HepG2 (cell line): ENCODE data around the gene RASGRF1. TPM values are rescaled to one million over a fixed set of nuclear protein-coding genes. Genes with fewer than 3 reads are reported as not detected.

Experiments used
- ATAC-seq: fragments of 200-7000 bp; cut with Tn5 transposase; 3 replicates; pipeline ENCODE4 v1.9.1; 2020; ENCODE audit warnings: mild to moderate bottlenecking, moderate library complexity
- BruUV-seq: library from RNA; stranded (reverse); fragments of 400-500 nt; replicated peaks from 2 replicates; lab custom pipeline; 2021; lab: Mats Ljungman, UMichigan
- CTCF ChIA-PET: fragments of 300-600 bp; formaldehyde crosslinking; extraction: SDS; loops from one replicate; lab custom pipeline; 2021; ENCODE audit warnings: low total read pairs, inconsistent platforms, low intra/inter-chr PET ratio; lab: Yijun Ruan, JAX
- POLR2A ChIA-PET: fragments of 350-600 bp; sonication (Branson Sonifier 250); formaldehyde crosslinking; loops from one replicate; lab custom pipeline; 2020; ENCODE audit warnings: antibody characterized with exemption, inconsistent platforms; lab: Yijun Ruan, JAX
- DNase-seq: peaks from one replicate; pipeline ENCODE4 v3.0.0-alpha.2; 2015; ENCODE audit warnings: low spot score
- FAIRE-seq: peaks from 3 replicates; lab custom pipeline; 2011; peaks lifted over from hg19 to GRCh38; lab: Jason Lieb, UNC
- H2AFZ ChIP-seq: one replicate; pipeline ENCODE4 v1.6.1; 2011; ENCODE audit warnings: low read length, inconsistent platforms
- H3K27ac ChIP-seq: fragments of 300-600 bp; 3 replicates; pipeline ENCODE4 v1.8.0; 2011; ENCODE audit warnings: mixed run types, mild to moderate bottlenecking, mixed read lengths, low read length, inconsistent platforms; ENCODE audit not compliant: insufficient read depth; ENCODE audit errors: extremely low read length
- H3K27me3 ChIP-seq, 2 experiments: fragments of 200-600 bp in 1 of 2; 2 replicates in 1 of 2; 3 replicates in 1 of 2; pipeline versions ENCODE4 v1.6.0 to v1.8.0; 2011; ENCODE audit warnings: low read length in 2 of 2, mild to moderate bottlenecking in 2 of 2, moderate library complexity in 2 of 2, inconsistent platforms in 1 of 2; ENCODE audit not compliant: insufficient read depth in 2 of 2, control insufficient read depth in 1 of 2
- H3K36me3 ChIP-seq, 2 experiments: fragments of 200-600 bp in 1 of 2; replicated peaks in 1 of 2; 2 replicates in 1 of 2; 3 replicates in 1 of 2; pipeline versions ENCODE4 v1.5.1 to v1.8.0; 2011; ENCODE audit warnings: low read length in 2 of 2, inconsistent platforms in 1 of 2; ENCODE audit not compliant: insufficient read depth in 2 of 2, control insufficient read depth in 1 of 2
- H3K4me1 ChIP-seq: 2 replicates; pipeline ENCODE4 v1.5.1; 2012; ENCODE audit warnings: low read length, inconsistent platforms; ENCODE audit not compliant: insufficient read depth
- H3K4me2 ChIP-seq: 2 replicates; pipeline ENCODE4 v1.6.0; 2011; ENCODE audit warnings: low read depth, low read length, inconsistent platforms
- H3K4me3 ChIP-seq, 3 experiments: fragments of 200-600 bp in 1 of 3; sonication (generic), shearing (Covaris generic) in 1 of 3; replicated peaks in 1 of 3; 2 replicates each; pipeline ENCODE4 v1.5.1; 2011 to 2016; ENCODE audit warnings: low read length in 3 of 3, inconsistent platforms in 2 of 3, low read depth in 2 of 3, mild to moderate bottlenecking in 2 of 3, control low read depth in 1 of 3, mixed read lengths in 1 of 3; ENCODE audit not compliant: insufficient read depth in 1 of 3
- H3K79me2 ChIP-seq: one replicate; pipeline ENCODE4 v1.6.1; 2011; ENCODE audit warnings: low read length, inconsistent platforms; ENCODE audit not compliant: insufficient read depth
- H3K9ac ChIP-seq: 2 replicates; pipeline ENCODE4 v1.6.0; 2011; ENCODE audit warnings: mild to moderate bottlenecking, low read depth, low read length, inconsistent platforms; ENCODE audit not compliant: insufficient read depth
- H3K9me3 ChIP-seq: 2 replicates; pipeline ENCODE4 v1.5.1; 2012; ENCODE audit warnings: mild to moderate bottlenecking, low read length
- H4K20me1 ChIP-seq: 2 replicates; pipeline ENCODE4 v1.6.0; 2011; ENCODE audit warnings: inconsistent platforms, mild to moderate bottlenecking, low read length, moderate library complexity; ENCODE audit not compliant: insufficient read depth
- DDIT3 ChIP-seq: sonication (generic); formaldehyde crosslinking; IDR thresholded peaks from 2 replicates; pipeline ENCODE4 v1.4.0; 2020; ENCODE audit warnings: mild to moderate bottlenecking, missing genetic modification reagents
- FOSL1 ChIP-seq: sonication (generic); formaldehyde crosslinking; IDR thresholded peaks from 2 replicates; pipeline ENCODE4 v1.9.0; 2021; ENCODE audit warnings: missing genetic modification reagents, borderline replicate concordance
- MTF1 ChIP-seq: sonication (generic); formaldehyde crosslinking; IDR thresholded peaks from 2 replicates; pipeline ENCODE4 v1.5.0; 2020; ENCODE audit warnings: missing genetic modification reagents
- NBN ChIP-seq: fragments of 450-650 bp; conservative IDR thresholded peaks from 2 replicates; pipeline ENCODE4 v1.6.1; 2017
- PAWR ChIP-seq: sonication (generic); formaldehyde crosslinking; IDR thresholded peaks from 2 replicates; pipeline ENCODE4 v1.4.0; 2020; ENCODE audit warnings: missing genetic modification reagents, mild to moderate bottlenecking, borderline replicate concordance
- POGZ ChIP-seq: sonication (generic); formaldehyde crosslinking; IDR thresholded peaks from 2 replicates; pipeline ENCODE4 v1.4.0; 2020; ENCODE audit warnings: mild to moderate bottlenecking, missing genetic modification reagents
- SMARCE1 ChIP-seq: fragments of 450-650 bp; IDR thresholded peaks from 2 replicates; pipeline ENCODE4 v1.6.1; 2017; ENCODE audit warnings: borderline replicate concordance
- SP140L ChIP-seq: sonication (generic); formaldehyde crosslinking; IDR thresholded peaks from 2 replicates; pipeline ENCODE4 v1.4.0; 2020; ENCODE audit warnings: missing genetic modification reagents, borderline replicate concordance
- TOE1 ChIP-seq: sonication (generic); formaldehyde crosslinking; IDR thresholded peaks from 2 replicates; pipeline ENCODE4 v1.4.0; 2020; ENCODE audit warnings: mild to moderate bottlenecking, missing genetic modification reagents
- ZFP1 ChIP-seq: IDR thresholded peaks from 2 replicates; pipeline ENCODE4 v1.6.1; 2016
- ZFP90 ChIP-seq: sonication (generic); formaldehyde crosslinking; IDR thresholded peaks from 2 replicates; pipeline ENCODE4 v1.8.0; 2022; ENCODE audit warnings: missing genetic modification reagents, mild to moderate bottlenecking, inconsistent platforms, borderline replicate concordance
- ZNF33A ChIP-seq: sonication (generic); formaldehyde crosslinking; IDR thresholded peaks from 2 replicates; pipeline ENCODE4 v1.5.1; 2020; ENCODE audit warnings: missing genetic modification reagents, mild to moderate bottlenecking, moderate library complexity, borderline replicate concordance
- ZNF510 ChIP-seq: sonication (generic); formaldehyde crosslinking; IDR thresholded peaks from 2 replicates; pipeline ENCODE4 v1.4.0; 2020; ENCODE audit warnings: low read depth, mild to moderate bottlenecking, missing genetic modification reagents
- ZNF639 ChIP-seq: conservative IDR thresholded peaks from 2 replicates; pipeline ENCODE4 v1.6.1; 2018; ENCODE audit warnings: missing genetic modification reagents
- ZNF768 ChIP-seq: sonication (generic); formaldehyde crosslinking; IDR thresholded peaks from 2 replicates; pipeline ENCODE4 v1.4.0; 2020; ENCODE audit warnings: missing genetic modification reagents
- WGBS: methylation state at CpG from one replicate; pipeline ENCODE4 v1.1.6; 2017; ENCODE audit warnings: low lambda C conversion rate; 5-methylcytosine and 5-hydroxymethylcytosine counted together
- in situ Hi-C: cut with HindIII; loops from 2 replicates; pipeline ENCODE4 v1.10.0; 2017; ENCODE audit warnings: low pct_unique_long_range_greater_than_20kb; ENCODE audit not compliant: extremely low pct_ligation_motif_present
- intact Hi-C: fragments of 100-400 bp; cut with micrococcal nuclease; formaldehyde crosslinking; loops from one replicate; pipeline ENCODE4 v1.10.0; 2022; ENCODE audit not compliant: unreplicated experiment
- polyA plus RNA-seq, 8 experiments: library from polyadenylated mRNA; depleted of rRNA in 3 of 8; stranded (reverse) in 7 of 8; unstranded in 1 of 8; fragments of >200 nt; fragmentation: Illumina TruSeq in 4 of 8; extraction: Trizol in 4 of 8; gene quantifications; 2 replicates each; pipeline versions ENCODE4 v1.2.1 to v1.2.3, GENCODE V29; 2011 to 2016; ENCODE audit warnings: low read depth in 4 of 8, missing spikeins in 1 of 8, mixed read lengths in 1 of 8; ENCODE audit not compliant: insufficient read depth in 1 of 8
- total RNA-seq, 5 experiments: library from RNA; depleted of rRNA; stranded (reverse); fragments of >200 nt; fragmentation: Illumina TruSeq; extraction: Trizol; gene quantifications; 2 replicates each; pipeline ENCODE4 v1.2.3, GENCODE V29; 2016; ENCODE audit warnings: low read depth in 1 of 5
- TF ChIP-seq, protein P1 (sequence below): sonication (generic); formaldehyde crosslinking; IDR thresholded peaks from 2 replicates; pipeline ENCODE4 v1.4.0; 2020; ENCODE audit warnings: mild to moderate bottlenecking, missing genetic modification reagents
- TF ChIP-seq, protein P2 (sequence below): IDR thresholded peaks from 2 replicates; pipeline ENCODE4 v1.6.1; 2016; ENCODE audit warnings: mild to moderate bottlenecking

Gene RASGRF1
- total and polyA plus RNA-seq, 2 of the 13 experiments (the other 11 are each of a cell fraction or from before 2014, with no cell fraction given), result 0.55 to 3.0 TPM

GRCh38 chr15:78960308-78960707, 130.3 kb downstream of the RASGRF1 start:
- H3K9ac ChIP-seq, result no peak overlapping the region
- no peak overlapping the region for H3K4me3 ChIP-seq
- H3K79me2 ChIP-seq, result no peaks in the 10 kb centered on the region
- 67% methylated on average over 2 of the region's 6 CpGs for WGBS
- H3K9me3 ChIP-seq, result no peaks in the 10 kb centered on the region
- H3K27ac ChIP-seq, result no peak overlapping the region
- in situ Hi-C loops, result no loop called here
- DNase-seq (no peak), ATAC-seq (no peak), FAIRE-seq (no peak)
- no TSS peak for BruUV-seq
- no peaks in the 10 kb centered on the region for H3K36me3 ChIP-seq
- H4K20me1 ChIP-seq, result no peaks in the 10 kb centered on the region
- ChIA-PET POLR2A (interaction anchor here (1.5 kb wide), 1 partner anchor 10 kb away, joined by 4 read pairs; no protein-coding TSS in a partner anchor), CTCF (no interaction called here)
- TF ChIP-seq ZNF768 (CRISPR knock-in tag), result peak; percentile 59; the same call in 1 of the 2 replicates
- no peak for TF ChIP-seq TOE1
- no peak overlapping the region for H3K4me2 ChIP-seq
- H2AFZ ChIP-seq, result no peak overlapping the region
- intact Hi-C loops, result no loop called here
- H3K27me3 ChIP-seq, result no peaks in the 10 kb centered on the region; a peak in 1 of 5 replicates
- H3K4me1 ChIP-seq, result peaks cover 4% of the 10 kb centered on the region; the same call in 1 of the 2 replicates

DNA sequence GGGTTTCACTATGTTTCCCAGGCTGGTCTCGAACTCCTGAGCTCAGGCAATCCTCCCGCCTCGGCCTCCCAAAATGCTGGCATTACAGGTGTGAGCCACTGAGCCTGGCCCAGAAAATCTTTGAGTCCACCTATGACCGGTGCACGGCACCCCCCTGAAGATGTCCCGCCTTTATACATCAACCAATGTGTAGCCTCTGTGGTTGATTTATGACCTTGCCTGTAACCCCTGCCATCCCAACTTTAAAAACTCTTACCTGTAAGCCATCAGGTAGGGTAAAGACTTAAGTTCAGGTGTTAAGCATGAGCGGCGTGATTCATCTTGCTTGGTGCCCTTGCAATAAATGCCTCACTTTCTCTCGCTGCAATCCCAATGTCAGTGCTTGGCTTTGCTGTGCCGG, 131.2 kb downstream of the RASGRF1 start:
- no peak for FAIRE-seq
- no peak for TF ChIP-seq MTF1 (CRISPR knock-in tag)
- no peak for TF ChIP-seq POGZ (CRISPR knock-in tag)
- no peak for TF ChIP-seq ZFP90 (CRISPR knock-in tag)
- no peak for TF ChIP-seq SMARCE1
- no peak for TF ChIP-seq ZFP1
- no peak for TF ChIP-seq ZNF639 (CRISPR knock-in tag)
- no peak for TF ChIP-seq ZNF510 (CRISPR knock-in tag)
- no peak for TF ChIP-seq NBN
- TF ChIP-seq PAWR (CRISPR knock-in tag), result no peak
- TF ChIP-seq, protein P1, sequence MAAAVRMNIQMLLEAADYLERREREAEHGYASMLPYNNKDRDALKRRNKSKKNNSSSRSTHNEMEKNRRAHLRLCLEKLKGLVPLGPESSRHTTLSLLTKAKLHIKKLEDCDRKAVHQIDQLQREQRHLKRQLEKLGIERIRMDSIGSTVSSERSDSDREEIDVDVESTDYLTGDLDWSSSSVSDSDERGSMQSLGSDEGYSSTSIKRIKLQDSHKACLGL, result no peak
- no peak for TF ChIP-seq DDIT3 (CRISPR knock-in tag)
- no peak for TF ChIP-seq ZNF768 (CRISPR knock-in tag)
- TF ChIP-seq FOSL1, result no peak
- no peak for TF ChIP-seq ZNF33A (CRISPR knock-in tag)
- TF ChIP-seq, protein P2, sequence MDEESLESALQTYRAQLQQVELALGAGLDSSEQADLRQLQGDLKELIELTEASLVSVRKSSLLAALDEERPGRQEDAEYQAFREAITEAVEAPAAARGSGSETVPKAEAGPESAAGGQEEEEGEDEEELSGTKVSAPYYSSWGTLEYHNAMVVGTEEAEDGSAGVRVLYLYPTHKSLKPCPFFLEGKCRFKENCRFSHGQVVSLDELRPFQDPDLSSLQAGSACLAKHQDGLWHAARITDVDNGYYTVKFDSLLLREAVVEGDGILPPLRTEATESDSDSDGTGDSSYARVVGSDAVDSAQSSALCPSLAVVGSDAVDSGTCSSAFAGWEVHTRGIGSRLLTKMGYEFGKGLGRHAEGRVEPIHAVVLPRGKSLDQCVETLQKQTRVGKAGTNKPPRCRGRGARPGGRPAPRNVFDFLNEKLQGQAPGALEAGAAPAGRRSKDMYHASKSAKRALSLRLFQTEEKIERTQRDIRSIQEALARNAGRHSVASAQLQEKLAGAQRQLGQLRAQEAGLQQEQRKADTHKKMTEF (CRISPR knock-in tag), result no peak
- TF ChIP-seq SP140L (CRISPR knock-in tag), result no peak

More for the DNA sequence above, 131.2 kb downstream of the RASGRF1 start:
- H3K36me3 ChIP-seq, result no peaks in the 10 kb centered on the region
- in situ Hi-C loops (no loop called here), intact Hi-C loops (no loop called here)
- DNase-seq (no peak), ATAC-seq (no peak)
- no peaks in the 10 kb centered on the region for H3K9me3 ChIP-seq
- BruUV-seq, result no TSS peak
- peaks cover 12% of the 10 kb centered on the region; the same call in 1 of the 2 replicates for H3K4me1 ChIP-seq
- no peaks in the 10 kb centered on the region for H4K20me1 ChIP-seq
- POLR2A ChIA-PET, result interaction anchor here (1.5 kb wide), 1 partner anchor 9 kb away, joined by 4 read pairs; no protein-coding TSS in a partner anchor
- no peak overlapping the region for H3K4me2 ChIP-seq
- 74% methylated on average over 10 of the region's 10 CpGs for WGBS
- no peak overlapping the region for H3K27ac ChIP-seq
- H2AFZ ChIP-seq, result no peak overlapping the region
- no peaks in the 10 kb centered on the region; a peak in 1 of 5 replicates for H3K27me3 ChIP-seq
- H3K4me3 ChIP-seq, result no peak overlapping the region
- H3K9ac ChIP-seq, result no peak overlapping the region
- H3K79me2 ChIP-seq, result no peaks in the 10 kb centered on the region
- CTCF ChIA-PET, result no interaction called here
